ENCODE measurements around the gene LOXL1. TPM values are rescaled to one million over a fixed set of nuclear protein-coding genes. Genes with fewer than 3 reads are reported as not detected.

Gene LOXL1
- total RNA-seq, 1 donor from 2014 or later: 260 TPM

GRCh38 chr15:73948396-73948795 is 22.1 kb downstream of the LOXL1 start:
- TF ChIP-seq CTCF (IDR thresholded peaks at IDR 0.05): no peak
- peak overlapping the region; percentile 90 to 93 for H3K27ac ChIP-seq
- peaks cover 21 to 40% of the 10 kb centered on the region in 2 donors for H3K4me1 ChIP-seq
- no peaks in the 10 kb centered on the region for H3K27me3 ChIP-seq
- H3K4me3 ChIP-seq: no peak overlapping the region
- intact Hi-C loops (cut with DNase I): no loop called here
- H3K36me3 ChIP-seq: peaks cover 39 to 53% of the 10 kb centered on the region in 2 donors
- peak in 1 of 2 donors; percentile 39 for DNase-seq (ENCODE audit: low spot score in 2 of 2)
- no peaks in the 10 kb centered on the region for H3K9me3 ChIP-seq

GRCh38 chr15:73948982-73949381 is 22.7 kb downstream of the LOXL1 start:
- Histone ChIP-seq H3K4me3 (no peak overlapping the region), H3K27ac (peak overlapping the region; percentile 58 to 99), H3K36me3 (peaks cover 39 to 52% of the 10 kb centered on the region in 2 donors), H3K9me3 (no peaks in the 10 kb centered on the region), H3K27me3 (no peaks in the 10 kb centered on the region), H3K4me1 (peaks cover 19 to 42% of the 10 kb centered on the region in 2 donors)
- no peak for TF ChIP-seq CTCF (IDR thresholded peaks at IDR 0.05)
- intact Hi-C loops (cut with DNase I): no loop called here
- peak in 1 of 2 donors; percentile 53 for DNase-seq (ENCODE audit: low spot score in 2 of 2)

- H3K9me3 ChIP-seq: no peaks in the 10 kb centered on the region
- no peaks in the 10 kb centered on the region for H3K27me3 ChIP-seq
- DNase-seq (ENCODE audit: low spot score in 2 of 2): peak in 1 of 2 donors; percentile 56
- peaks cover 14 to 38% of the 10 kb centered on the region in 2 donors for H3K4me1 ChIP-seq
- TF ChIP-seq CTCF (IDR thresholded peaks at IDR 0.05): no peak
- intact Hi-C loops (cut with DNase I): no loop called here
- peaks cover 39 to 49% of the 10 kb centered on the region in 2 donors for H3K36me3 ChIP-seq
- peak overlapping the region; percentile 99 to 100 for H3K27ac ChIP-seq
- H3K4me3 ChIP-seq: no peak overlapping the region
Observed at GRCh38 chr15:73949496-73949895, 23.2 kb downstream of the LOXL1 start.

- H3K27me3 ChIP-seq: no peaks in the 10 kb centered on the region
- DNase-seq (ENCODE audit: low spot score in 2 of 2): no peak
- no peak for TF ChIP-seq CTCF (IDR thresholded peaks at IDR 0.05)
- H3K9me3 ChIP-seq: no peaks in the 10 kb centered on the region
- H3K36me3 ChIP-seq: peaks cover 39 to 49% of the 10 kb centered on the region in 2 donors
- H3K4me3 ChIP-seq: no peak overlapping the region
- H3K27ac ChIP-seq: peak overlapping the region; percentile 99 to 100
- intact Hi-C loops (cut with DNase I): loop anchor here (10.0 kb wide), 1 partner anchor 364 kb away; no protein-coding TSS in a partner anchor
- peaks cover 9 to 34% of the 10 kb centered on the region in 2 donors for H3K4me1 ChIP-seq
Observed at GRCh38 chr15:73950479-73950830, 24.2 kb downstream of the LOXL1 start.

GRCh38 chr15:73950831-73951561 is 24.7 kb downstream of the LOXL1 start:
- Histone ChIP-seq H3K27me3 (no peaks in the 10 kb centered on the region), H3K9me3 (no peaks in the 10 kb centered on the region), H3K4me1 (peaks cover 9 to 35% of the 10 kb centered on the region in 2 donors), H3K4me3 (peak overlapping the region in 1 of 2 donors; percentile 30), H3K27ac (peak overlapping the region; percentile 99 to 100), H3K36me3 (peaks cover 38 to 47% of the 10 kb centered on the region in 2 donors)
- peak; percentile 80 to 95 (median 81) for TF ChIP-seq CTCF (IDR thresholded peaks at IDR 0.05)
- intact Hi-C loops (cut with DNase I): loop anchor here (1.0 to 10.0 kb wide), 3 partner anchors 13 to 364 kb away; no protein-coding TSS in a partner anchor
- peak; percentile 94 to 99 for DNase-seq (ENCODE audit: low spot score in 2 of 2)

Data from ascending aorta (tissue), 2 donors.